ENCODE results near the gene CTNNA1.

GRCh38 chr5:138883211-138883610 is 130.0 kb downstream of the CTNNA1 start:
- TF ChIP-seq CTCF (IDR thresholded peaks at IDR 0.05; ENCODE audit: insufficient read depth, low read depth, low read length) = no peak
- no peak for TF ChIP-seq EZH2 (IDR thresholded peaks at IDR 0.05; ENCODE audit: insufficient read depth, low read length)

Data from astrocyte (in vitro differentiated cells and primary cell).